ENCODE measurements around the gene AHRR. TPM values are rescaled to one million over a fixed set of nuclear protein-coding genes. Genes with fewer than 3 reads are reported as not detected.

Gene AHRR
- total RNA-seq, 1 donor from 2014 or later: 0.53 TPM

- FAIRE-seq (no peak), DNase-seq (ENCODE audit: low read depth) (no peak)
- TF ChIP-seq CTCF (IDR thresholded peaks at IDR 0.05; ENCODE audit: insufficient read depth, low read length, severe bottlenecking): no peak
- Histone ChIP-seq H3K36me3 (ENCODE audit: control insufficient read depth, insufficient read depth, low read length) (peaks cover 5% of the 10 kb centered on the region), H3K4me3 (ENCODE audit: low read depth, low read length) (no peak overlapping the region), H3K27me3 (ENCODE audit: control insufficient read depth, insufficient read depth, low read length) (no peaks in the 10 kb centered on the region)
These were observed 145.3 kb downstream of the AHRR start for GRCh38 chr5:466661-467310.

- H3K4me3 ChIP-seq (ENCODE audit: low read depth, low read length): no peak overlapping the region
- H3K27me3 ChIP-seq (ENCODE audit: control insufficient read depth, insufficient read depth, low read length): no peaks in the 10 kb centered on the region
- no peak for TF ChIP-seq CTCF (IDR thresholded peaks at IDR 0.05; ENCODE audit: insufficient read depth, low read length, severe bottlenecking)
- FAIRE-seq (no peak), DNase-seq (ENCODE audit: low read depth) (no peak)
- peaks cover 4% of the 10 kb centered on the region for H3K36me3 ChIP-seq (ENCODE audit: control insufficient read depth, insufficient read depth, low read length)
These were observed 146.9 kb downstream of the AHRR start for GRCh38 chr5:468401-468800.

GRCh38 chr5:469752-470483 is 148.4 kb downstream of the AHRR start:
- H3K36me3 ChIP-seq (ENCODE audit: control insufficient read depth, insufficient read depth, low read length): peaks cover 4% of the 10 kb centered on the region
- no peak for FAIRE-seq

GRCh38 chr5:470961-471749 is 149.6 kb downstream of the AHRR start:
- FAIRE-seq: no peak
- Histone ChIP-seq H3K4me3 (ENCODE audit: low read depth, low read length) (no peak overlapping the region), H3K27me3 (ENCODE audit: control insufficient read depth, insufficient read depth, low read length) (no peaks in the 10 kb centered on the region), H3K36me3 (ENCODE audit: control insufficient read depth, insufficient read depth, low read length) (peaks cover 4% of the 10 kb centered on the region)
- TF ChIP-seq CTCF (IDR thresholded peaks at IDR 0.05; ENCODE audit: insufficient read depth, low read length, severe bottlenecking): no peak
- DNase-seq (ENCODE audit: low read depth): no peak

More at GRCh38 chr5:469752-470483, 148.4 kb downstream of the AHRR start:
- no peak overlapping the region for H3K4me3 ChIP-seq (ENCODE audit: low read depth, low read length)
- no peaks in the 10 kb centered on the region for H3K27me3 ChIP-seq (ENCODE audit: control insufficient read depth, insufficient read depth, low read length)
- no peak for TF ChIP-seq CTCF (IDR thresholded peaks at IDR 0.05; ENCODE audit: insufficient read depth, low read length, severe bottlenecking)
- DNase-seq (ENCODE audit: low read depth): no peak

GRCh38 chr5:471750-472058 is 150.2 kb downstream of the AHRR start:
- FAIRE-seq: no peak
- Histone ChIP-seq H3K4me3 (ENCODE audit: low read depth, low read length) (peak overlapping the region; percentile 77), H3K36me3 (ENCODE audit: control insufficient read depth, insufficient read depth, low read length) (peaks cover under 1% of the 10 kb centered on the region)

More at GRCh38 chr5:471750-472058, 150.2 kb downstream of the AHRR start:
- H3K27me3 ChIP-seq (ENCODE audit: control insufficient read depth, insufficient read depth, low read length): no peaks in the 10 kb centered on the region
- DNase-seq (ENCODE audit: low read depth): no peak
- no peak for TF ChIP-seq CTCF (IDR thresholded peaks at IDR 0.05; ENCODE audit: insufficient read depth, low read length, severe bottlenecking)
